ENCODE data around the gene MTCH2. TPM values are rescaled to one million over a fixed set of nuclear protein-coding genes. Genes with fewer than 3 reads are reported as not detected.
"Not testable (repeated sequence)": the region's sequence is repeated elsewhere in the genome, so short reads cannot be mapped to it uniquely, and the experiment has no call there.

The MTCH2 gene
- total RNA-seq: 104 and 109 TPM in 2 replicates

DNA sequence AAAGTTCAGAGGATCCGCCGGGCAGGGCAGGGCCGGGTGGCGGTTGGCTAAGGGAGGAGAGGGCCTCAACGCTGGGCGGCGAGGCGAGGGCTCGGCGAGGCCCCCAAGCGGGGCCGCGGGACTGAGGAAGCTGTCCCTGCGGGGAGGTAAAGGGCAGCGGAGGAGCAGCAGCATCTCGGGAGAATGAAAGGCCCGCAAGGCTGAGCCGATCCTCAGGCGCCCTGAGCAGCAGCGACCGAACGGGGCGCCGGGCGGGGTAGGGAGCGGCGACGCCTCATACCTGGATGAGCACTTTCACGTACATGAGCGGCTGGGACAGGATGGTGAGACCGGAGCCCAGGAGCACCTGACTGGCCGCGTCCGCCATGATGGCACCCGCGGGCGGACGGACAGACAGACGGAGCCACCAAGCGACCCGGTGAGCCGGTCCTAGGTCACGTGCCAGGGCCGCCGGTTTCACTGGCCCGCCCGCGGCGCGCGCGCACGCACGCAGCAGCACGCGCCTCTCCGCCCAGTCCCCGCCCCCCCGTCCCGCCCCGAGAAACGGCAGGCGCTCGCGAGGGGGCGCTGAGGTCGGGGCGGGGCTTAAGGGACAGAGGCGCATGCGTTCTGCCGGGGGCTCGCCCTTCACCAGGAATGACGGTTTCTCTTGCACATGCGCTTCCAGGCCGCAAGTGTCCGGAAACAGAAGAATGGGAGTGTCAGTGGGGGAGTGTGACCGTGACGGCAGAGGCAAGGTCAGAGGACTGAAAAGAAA, at the start of gene MTCH2:
TSS of gene MTCH2 (minus strand) at position 461 of the 757 bp plus-strand sequence. CDS start at position 367, 94 bp downstream.
- peak; percentile 93 for DNase-seq (ENCODE audit: low read depth)

DNA sequence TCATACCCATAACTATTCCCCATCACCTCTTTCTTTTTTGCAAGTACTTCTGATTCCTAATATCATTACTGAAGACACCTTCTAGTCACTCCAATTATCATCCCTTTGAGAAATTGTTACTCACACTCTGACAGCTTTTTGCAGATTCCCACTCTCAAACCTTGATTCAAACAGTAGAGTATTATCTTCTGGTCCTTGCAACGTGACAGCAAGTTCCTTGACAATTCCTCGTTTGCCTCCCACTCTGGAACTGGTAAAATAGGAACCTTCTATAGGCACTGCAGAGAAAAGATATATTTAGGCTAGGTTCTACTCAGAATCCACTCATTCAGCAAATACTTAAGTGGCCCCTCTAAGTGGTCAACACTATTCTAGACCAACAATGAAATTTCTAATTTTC, 49.6 kb upstream of the MTCH2 start:
- no peak for DNase-seq (ENCODE audit: low read depth)

- DNase-seq (ENCODE audit: low read depth): no peak
Observed at GRCh38 chr11:47689480-47689879, 47.1 kb upstream of the MTCH2 start.

GRCh38 chr11:47688991-47689390, 46.6 kb upstream of the MTCH2 start:
- DNase-seq (ENCODE audit: low read depth): no peak

GRCh38 chr11:47688111-47688510, 45.8 kb upstream of the MTCH2 start:
- DNase-seq (ENCODE audit: low read depth): no peak

DNA sequence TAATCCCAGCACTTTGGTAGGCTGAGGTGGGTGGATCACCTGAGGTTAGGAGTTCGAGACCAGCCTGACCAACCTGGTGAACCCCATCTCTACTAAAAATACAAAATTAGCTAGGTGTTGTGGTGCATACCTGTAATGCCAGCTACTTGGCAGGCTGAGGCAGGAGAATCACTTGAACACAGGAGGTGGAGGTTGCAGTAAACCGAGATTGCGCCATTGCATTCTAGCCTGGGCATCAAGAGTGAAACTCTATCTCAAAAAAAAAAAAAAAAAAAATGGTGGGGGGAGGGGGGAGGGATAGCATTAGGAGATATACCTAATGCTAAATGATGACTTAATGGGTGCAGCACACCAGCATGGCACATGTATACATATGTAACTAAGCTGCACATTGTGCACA, 44.3 kb upstream of the MTCH2 start:
- not testable (repeated sequence) for DNase-seq (ENCODE audit: low read depth)

GRCh38 chr11:47686151-47686550, 43.8 kb upstream of the MTCH2 start:
- DNase-seq (ENCODE audit: low read depth): no peak

GRCh38 chr11:47675851-47676250, 33.5 kb upstream of the MTCH2 start:
- DNase-seq (ENCODE audit: low read depth): no peak

DNA sequence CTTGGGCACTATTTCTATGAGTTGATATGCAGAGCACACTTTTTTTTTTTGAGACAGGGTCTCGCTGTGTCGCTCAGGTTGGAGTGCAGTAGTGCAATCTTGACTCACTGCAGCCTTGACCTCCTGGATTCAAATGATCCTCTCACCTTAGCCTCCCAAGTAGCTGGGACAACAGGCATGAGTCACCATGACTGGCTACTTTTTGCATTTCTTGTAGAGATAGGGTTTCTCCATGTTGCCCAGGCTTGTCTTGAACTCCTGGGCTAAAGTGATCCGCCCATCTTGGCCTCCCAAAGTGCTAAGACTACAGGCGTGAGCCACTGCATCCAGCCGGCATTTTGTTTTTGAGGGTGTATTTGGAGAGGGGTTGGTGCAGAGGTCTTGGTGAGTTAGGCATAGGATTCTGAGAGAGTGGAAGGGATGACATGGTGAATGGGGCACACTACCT, 29.9 kb upstream of the MTCH2 start:
- DNase-seq (ENCODE audit: low read depth): no peak

- DNase-seq (ENCODE audit: low read depth): no peak
Observed at GRCh38 chr11:47669856-47670255, 27.5 kb upstream of the MTCH2 start.

- no peak for DNase-seq (ENCODE audit: low read depth)
Observed at GRCh38 chr11:47668665-47669064, 26.3 kb upstream of the MTCH2 start.

GRCh38 chr11:47667555-47667954, 25.2 kb upstream of the MTCH2 start:
- no peak for DNase-seq (ENCODE audit: low read depth)

- no peak for DNase-seq (ENCODE audit: low read depth)
Observed at GRCh38 chr11:47667135-47667534, 24.8 kb upstream of the MTCH2 start.

GRCh38 chr11:47664936-47665335, 22.6 kb upstream of the MTCH2 start:
- peak; percentile 34 for DNase-seq (ENCODE audit: low read depth)

GRCh38 chr11:47661245-47661644, 18.9 kb upstream of the MTCH2 start:
- no peak for DNase-seq (ENCODE audit: low read depth)

DNA sequence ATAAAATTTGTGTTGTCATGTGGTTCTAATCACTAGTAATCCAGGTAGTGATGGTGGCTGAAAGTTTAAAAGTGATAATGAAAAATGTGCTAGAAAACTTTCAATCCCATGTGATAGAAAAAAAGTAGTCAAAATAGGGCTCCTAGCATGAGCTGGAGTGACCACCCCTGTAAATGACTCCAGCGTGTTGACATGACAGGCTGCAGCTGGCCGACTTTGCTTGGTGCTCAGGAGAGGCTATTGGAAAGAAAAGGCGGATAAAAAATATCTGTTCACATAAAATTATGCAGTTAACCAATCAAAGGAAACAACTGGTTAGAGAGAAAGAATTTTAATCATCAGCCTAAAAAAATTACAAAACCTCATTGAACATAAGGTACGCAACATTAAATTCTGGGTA, 16.9 kb upstream of the MTCH2 start:
- DNase-seq (ENCODE audit: low read depth): no peak

DNA sequence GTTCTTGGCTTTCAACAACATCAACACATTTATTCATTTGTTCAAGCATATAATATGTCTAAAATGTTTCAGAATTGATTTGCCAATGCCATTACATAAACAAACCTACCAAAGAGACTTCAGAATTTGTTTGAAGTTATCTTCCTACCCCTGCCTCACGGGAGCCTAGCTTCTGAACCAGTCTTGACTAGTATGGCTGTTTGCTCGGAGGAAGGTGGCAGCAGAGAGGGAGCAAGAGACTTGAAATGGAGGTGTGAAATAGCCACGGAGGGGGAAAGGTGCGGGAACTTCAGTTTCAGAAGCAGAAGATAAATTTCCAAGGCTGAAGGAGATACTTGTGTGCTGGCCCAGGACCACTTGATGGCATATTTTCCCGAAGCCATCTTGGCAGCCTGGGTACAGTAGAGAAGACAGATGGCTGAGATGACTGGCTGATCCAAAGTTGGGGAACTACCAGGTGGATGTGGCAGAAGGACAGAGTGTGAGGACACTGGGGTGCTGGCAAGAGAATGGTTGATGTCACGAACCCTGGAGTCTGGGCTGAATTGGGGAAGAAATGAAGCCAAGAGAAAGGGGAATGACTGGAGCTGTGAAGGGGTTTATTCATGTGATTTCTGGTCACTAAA, 14.0 kb upstream of the MTCH2 start:
- DNase-seq (ENCODE audit: low read depth): no peak

DNA sequence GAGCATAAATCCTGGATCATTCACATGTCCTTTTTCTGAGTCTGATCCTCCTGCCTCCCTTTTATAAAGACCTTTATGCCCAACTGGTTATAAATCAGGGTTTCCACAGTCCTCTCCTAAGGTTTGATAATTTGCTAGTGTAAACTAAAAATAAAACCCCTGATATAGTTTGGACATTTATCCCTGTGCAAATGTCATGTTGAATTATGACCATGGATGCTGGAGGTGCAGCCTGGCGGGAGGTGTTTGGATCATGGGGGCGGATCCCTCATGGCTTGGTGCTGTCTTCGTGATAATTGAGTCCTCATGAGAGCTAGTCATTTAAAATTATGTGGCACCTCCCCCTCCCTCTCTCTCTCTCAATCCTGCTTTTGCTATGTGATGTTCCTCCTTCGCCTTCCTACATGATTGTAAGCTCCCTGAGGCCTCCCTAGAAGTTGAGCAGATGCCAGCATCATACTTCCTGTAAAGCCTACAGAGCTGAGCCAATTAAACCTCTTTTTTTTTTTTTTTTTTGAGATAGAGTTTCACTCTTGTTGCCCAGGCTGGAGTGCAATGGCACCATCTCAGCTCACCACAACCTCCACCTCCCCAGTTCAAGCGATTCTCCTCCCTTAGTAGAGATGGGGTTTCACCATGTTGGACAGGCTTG, 9.6 kb upstream of the MTCH2 start:
- no peak for DNase-seq (ENCODE audit: low read depth)

DNA sequence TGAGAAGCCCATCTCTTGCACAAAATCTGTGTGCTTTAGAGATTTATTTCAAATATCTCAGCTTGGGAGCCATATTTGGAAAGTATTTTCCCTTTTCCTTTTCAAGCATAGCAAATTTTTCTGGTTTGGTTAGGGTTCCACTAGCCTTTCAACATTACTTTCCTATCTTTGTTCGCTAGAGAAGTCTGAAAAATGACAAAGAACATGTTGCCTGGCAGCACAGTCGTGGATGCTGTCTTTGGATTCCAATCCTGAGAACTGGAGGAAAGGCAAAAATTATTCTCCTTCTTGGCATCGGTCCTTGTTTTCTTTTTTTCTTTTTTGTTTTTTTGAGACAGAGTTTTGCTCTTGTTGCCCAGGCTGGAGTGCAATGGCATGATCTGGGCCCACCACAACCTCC, 6.9 kb upstream of the MTCH2 start:
- no peak for DNase-seq (ENCODE audit: low read depth)

DNA sequence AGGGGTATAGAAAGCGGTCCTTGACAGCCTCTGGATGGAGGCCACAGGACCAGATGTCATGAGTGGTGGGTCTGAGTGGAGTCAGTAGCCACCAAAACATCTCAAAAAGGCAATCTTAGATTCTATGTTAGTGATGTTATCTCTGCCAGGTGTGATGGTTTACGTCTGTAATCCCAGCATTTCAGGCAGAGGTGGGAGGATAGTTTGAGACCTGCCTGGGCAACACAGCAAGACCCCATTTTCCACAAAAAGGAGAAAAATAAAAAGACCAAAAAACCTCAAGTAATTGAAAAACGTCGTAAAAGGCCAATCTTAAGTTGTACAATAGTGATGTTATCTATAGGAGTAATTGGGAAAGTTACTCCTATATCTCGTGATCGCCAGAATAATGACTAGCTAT, 3.7 kb upstream of the MTCH2 start:
- DNase-seq (ENCODE audit: low read depth): no peak

DNA sequence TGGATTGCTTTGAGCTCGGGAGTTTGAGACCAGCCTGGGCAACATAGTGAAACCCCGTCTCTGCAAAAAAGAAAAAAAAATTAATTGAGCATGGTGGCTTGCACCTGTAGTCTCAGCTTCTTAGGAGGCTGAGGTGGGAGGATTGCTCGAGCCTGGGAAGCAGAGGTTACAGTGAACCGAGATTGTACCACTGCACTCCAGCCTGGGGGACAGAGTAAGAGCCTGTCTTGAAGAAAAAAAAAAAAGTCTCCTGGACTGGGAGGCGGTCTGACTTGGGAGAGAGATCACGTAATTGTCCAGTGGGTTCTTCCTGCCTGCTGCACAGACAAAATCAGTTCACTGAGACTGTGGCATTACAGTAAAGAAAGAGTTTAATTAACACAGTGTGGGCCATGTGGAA, 3.1 kb upstream of the MTCH2 start:
- DNase-seq (ENCODE audit: low read depth): no peak

DNA sequence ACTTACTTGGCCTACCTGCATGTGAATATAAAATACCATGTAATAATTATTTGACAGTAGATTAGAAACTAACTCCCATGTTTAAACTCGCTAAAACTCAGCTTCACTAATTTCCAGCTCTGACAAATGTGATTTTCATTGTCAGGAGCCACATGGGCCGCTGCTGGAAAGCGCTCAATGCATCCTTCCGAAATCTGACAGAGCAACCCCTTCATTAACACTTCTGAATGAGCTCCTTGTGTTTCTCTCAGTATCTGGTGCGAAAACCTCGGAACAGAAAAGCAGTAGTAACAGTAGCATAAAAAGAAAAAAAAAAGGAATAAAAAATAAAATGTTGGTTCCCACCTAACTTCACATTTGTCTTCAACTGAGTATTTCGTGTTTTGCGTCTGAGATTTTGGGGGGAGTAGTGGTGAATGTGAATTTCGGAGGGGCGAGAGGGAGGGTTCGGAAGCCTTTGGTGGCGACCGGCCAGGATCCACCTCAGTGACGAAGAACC, 710 bp downstream of the MTCH2 start:
- DNase-seq (ENCODE audit: low read depth): no peak

DNA sequence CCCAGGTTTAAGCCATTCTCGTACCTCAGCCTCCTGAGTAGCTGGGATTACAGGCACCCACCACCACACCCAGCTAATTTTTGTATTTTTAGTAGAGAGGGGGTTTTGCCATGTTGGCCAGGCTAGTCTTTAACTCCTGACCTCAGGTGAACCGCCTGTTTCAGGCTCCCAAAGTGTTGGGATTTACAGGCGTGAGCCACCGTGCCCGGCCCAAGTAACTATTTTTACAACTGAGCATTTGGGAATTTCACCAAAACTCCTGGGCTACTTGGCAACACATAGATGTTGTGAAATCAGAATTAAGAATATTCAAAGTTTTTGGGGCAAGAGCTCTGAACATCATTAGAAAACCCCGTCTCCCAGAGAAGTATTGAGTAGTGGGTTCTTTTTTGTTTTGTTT, 1.9 kb downstream of the MTCH2 start:
- DNase-seq (ENCODE audit: low read depth): not testable (repeated sequence)

All from renal cortical epithelial cell (primary cell).